CD4-positive, alpha-beta T cell treated with Interferon alpha-2 for 1 hour (primary cell): Measurements from ENCODE around the gene IGFALS.

Experiments
- DNase-seq, 2 donors: peaks; one replicate each; pipeline ENCODE4 v3.0.0-alpha.2; 2020 to 2022

The IGFALS gene

GRCh38 chr16:1763521-1764511, 29.7 kb downstream of the IGFALS start:
- DNase-seq: no peak

- no peak for DNase-seq
Observed at GRCh38 chr16:1762879-1763520, 30.5 kb downstream of the IGFALS start.

- DNase-seq: no peak
Observed at GRCh38 chr16:1762196-1762878, 31.2 kb downstream of the IGFALS start.

GRCh38 chr16:1761751-1762150, 31.8 kb downstream of the IGFALS start:
- no peak for DNase-seq

GRCh38 chr16:1760911-1761310, 32.6 kb downstream of the IGFALS start:
- DNase-seq: no peak

GRCh38 chr16:1759511-1759910, 34.0 kb downstream of the IGFALS start:
- no peak for DNase-seq

- no peak for DNase-seq
Observed at GRCh38 chr16:1758923-1759322, 34.6 kb downstream of the IGFALS start.

- no peak for DNase-seq
Observed at GRCh38 chr16:1757714-1758461, 35.6 kb downstream of the IGFALS start.

GRCh38 chr16:1754204-1754603, 39.3 kb downstream of the IGFALS start:
- no peak for DNase-seq

GRCh38 chr16:1752853-1753252, 40.7 kb downstream of the IGFALS start:
- no peak for DNase-seq

GRCh38 chr16:1751946-1752345, 41.6 kb downstream of the IGFALS start:
- DNase-seq: no peak

GRCh38 chr16:1749152-1750117, 44.1 kb downstream of the IGFALS start:
- DNase-seq: no peak

- DNase-seq: no peak
Observed at GRCh38 chr16:1747934-1748333, 45.6 kb downstream of the IGFALS start.

GRCh38 chr16:1746693-1747195, 46.8 kb downstream of the IGFALS start:
- no peak for DNase-seq

GRCh38 chr16:1745900-1746692, 47.4 kb downstream of the IGFALS start:
- DNase-seq: no peak

GRCh38 chr16:1745181-1745899, 48.2 kb downstream of the IGFALS start:
- DNase-seq: no peak

GRCh38 chr16:1744338-1744840, 49.1 kb downstream of the IGFALS start:
- DNase-seq: no peak

GRCh38 chr16:1743376-1744337, 49.8 kb downstream of the IGFALS start:
- no peak for DNase-seq
